ENCODE measurements around the gene FAH.

Gene FAH

DNA sequence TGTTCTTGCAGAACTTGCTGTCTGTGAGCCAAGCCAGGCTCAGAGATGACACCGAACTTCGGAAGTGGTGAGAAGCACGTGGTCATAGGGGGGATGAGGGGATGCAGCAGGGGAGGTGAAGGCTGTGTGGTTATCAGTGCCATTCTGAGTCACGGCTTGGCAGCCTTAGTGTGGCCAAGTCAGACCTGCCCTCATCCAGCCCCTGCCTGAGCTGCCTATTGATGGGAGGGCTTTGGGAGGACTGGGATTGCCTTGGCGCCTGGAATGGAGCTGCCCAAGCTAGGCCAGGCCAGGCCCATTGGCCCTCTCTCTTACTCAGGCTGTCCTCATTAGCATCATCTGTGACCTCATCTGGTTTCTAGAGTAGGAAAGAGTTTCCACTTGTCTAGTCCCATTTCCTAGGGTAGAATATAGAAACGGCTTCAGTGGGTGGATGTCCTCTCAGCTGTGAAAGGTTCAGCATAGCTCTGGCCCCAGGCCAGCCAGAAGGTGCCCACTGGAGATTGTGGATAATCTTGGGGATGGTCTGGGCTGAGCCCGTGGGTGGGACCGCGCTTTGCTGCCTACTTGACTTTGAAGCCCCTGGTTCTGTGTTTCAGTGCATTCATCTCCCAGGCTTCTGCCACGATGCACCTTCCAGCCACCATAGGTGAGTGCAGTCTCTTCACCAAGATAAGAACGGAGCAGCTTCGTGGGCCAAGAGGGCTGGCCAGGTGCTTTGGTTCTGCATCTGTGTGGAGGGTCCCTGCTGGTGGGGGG is 7.2 kb downstream of the FAH start:
- no peak overlapping the region for H3K4me3 ChIP-seq (ENCODE audit: low read length in 2 of 2)
- H3K4me1 ChIP-seq (ENCODE audit: control insufficient read depth, insufficient read depth, low read length), result peaks cover 27% of the 10 kb centered on the region
- no peak overlapping the region for H3K27ac ChIP-seq (ENCODE audit: low read length)
- H3K36me3 ChIP-seq (ENCODE audit: control insufficient read depth in 2 of 2, insufficient read depth in 2 of 2, low read length in 2 of 2), result peaks cover 7% of the 10 kb centered on the region in 2 donors
- no peaks in the 10 kb centered on the region for H3K9me3 ChIP-seq (ENCODE audit: control insufficient read depth in 2 of 2, low read length in 2 of 2)
- no peaks in the 10 kb centered on the region for H3K27me3 ChIP-seq (ENCODE audit: control insufficient read depth in 1 of 2, insufficient read depth in 2 of 2, low read length in 2 of 2)
- H3K9ac ChIP-seq (ENCODE audit: low read length in 2 of 2), result no peak overlapping the region

DNA sequence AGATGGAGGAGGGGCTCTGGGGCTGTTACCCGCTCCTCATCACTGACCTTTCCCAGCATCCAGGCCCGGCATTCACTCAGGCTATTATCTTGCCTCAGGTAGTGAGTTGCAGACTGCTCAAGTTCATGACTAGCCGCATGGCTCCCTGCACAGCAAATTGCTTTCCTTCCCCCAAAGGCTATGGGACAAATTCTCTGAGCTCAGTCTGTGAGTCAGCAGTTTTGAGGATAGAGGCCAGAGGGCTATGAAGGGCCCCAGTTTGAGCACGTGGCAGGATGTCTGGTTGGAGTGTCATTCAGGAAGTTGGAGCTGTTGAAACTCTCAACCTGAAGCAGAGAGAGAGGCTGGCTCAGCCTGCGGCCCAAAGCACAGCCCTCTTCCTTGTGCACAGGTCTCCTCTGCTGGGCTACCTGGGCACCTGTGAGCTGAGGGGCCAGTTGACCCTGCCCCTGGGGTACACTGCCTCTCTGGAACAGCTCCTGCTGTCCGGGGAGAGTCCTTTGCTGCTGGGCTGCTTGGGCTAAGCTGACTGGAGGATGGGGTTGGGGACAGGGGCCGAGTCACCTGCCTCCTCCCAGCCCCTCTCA is 7.9 kb downstream of the FAH start:
- peaks cover 7% of the 10 kb centered on the region in 2 donors for H3K36me3 ChIP-seq (ENCODE audit: control insufficient read depth in 2 of 2, insufficient read depth in 2 of 2, low read length in 2 of 2)
- no peak overlapping the region for H3K27ac ChIP-seq (ENCODE audit: low read length)
- peaks cover 27% of the 10 kb centered on the region for H3K4me1 ChIP-seq (ENCODE audit: control insufficient read depth, insufficient read depth, low read length)
- no peaks in the 10 kb centered on the region for H3K27me3 ChIP-seq (ENCODE audit: control insufficient read depth in 1 of 2, insufficient read depth in 2 of 2, low read length in 2 of 2)
- no peak overlapping the region for H3K9ac ChIP-seq (ENCODE audit: low read length in 2 of 2)
- no peak overlapping the region for H3K4me3 ChIP-seq (ENCODE audit: low read length in 2 of 2)
- no peaks in the 10 kb centered on the region for H3K9me3 ChIP-seq (ENCODE audit: control insufficient read depth in 2 of 2, low read length in 2 of 2)

DNA sequence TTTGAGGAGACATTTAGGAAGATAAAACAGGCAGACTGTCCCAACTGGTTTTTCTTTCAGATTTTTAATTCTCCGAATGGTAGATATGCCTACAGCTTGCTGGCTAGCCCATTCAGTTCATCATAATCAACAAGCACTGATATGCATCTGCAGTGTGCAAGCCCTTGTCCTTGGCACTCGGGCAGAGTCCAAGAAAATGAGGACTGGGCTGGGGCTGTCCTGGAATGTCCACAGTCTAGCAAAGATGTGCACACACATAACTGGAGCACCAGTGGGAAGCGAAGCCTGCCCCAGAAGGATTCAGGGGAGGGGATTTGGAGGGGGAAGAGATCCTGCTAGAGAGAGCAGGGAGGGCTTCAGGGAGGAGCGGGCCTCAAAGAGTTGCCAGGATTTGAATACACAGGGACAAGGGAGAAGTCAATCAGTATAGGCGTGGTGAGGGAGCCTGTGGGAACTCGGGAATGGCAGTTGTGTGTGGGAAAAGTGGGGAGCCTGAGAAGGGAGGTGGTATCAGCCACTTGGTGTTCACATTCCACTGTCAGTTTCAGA is 8.7 kb downstream of the FAH start:
- Histone ChIP-seq H3K9ac (ENCODE audit: low read length in 2 of 2) (no peak overlapping the region), H3K4me3 (ENCODE audit: low read length in 2 of 2) (peak overlapping the region in 1 of 2 donors; percentile 29), H3K27ac (ENCODE audit: low read length) (peak overlapping the region; percentile 73), H3K9me3 (ENCODE audit: control insufficient read depth in 2 of 2, low read length in 2 of 2) (no peaks in the 10 kb centered on the region), H3K36me3 (ENCODE audit: control insufficient read depth in 2 of 2, insufficient read depth in 2 of 2, low read length in 2 of 2) (peaks cover 7% of the 10 kb centered on the region in 2 donors), H3K4me1 (ENCODE audit: control insufficient read depth, insufficient read depth, low read length) (peaks cover 27% of the 10 kb centered on the region), H3K27me3 (ENCODE audit: control insufficient read depth in 1 of 2, insufficient read depth in 2 of 2, low read length in 2 of 2) (no peaks in the 10 kb centered on the region)

DNA sequence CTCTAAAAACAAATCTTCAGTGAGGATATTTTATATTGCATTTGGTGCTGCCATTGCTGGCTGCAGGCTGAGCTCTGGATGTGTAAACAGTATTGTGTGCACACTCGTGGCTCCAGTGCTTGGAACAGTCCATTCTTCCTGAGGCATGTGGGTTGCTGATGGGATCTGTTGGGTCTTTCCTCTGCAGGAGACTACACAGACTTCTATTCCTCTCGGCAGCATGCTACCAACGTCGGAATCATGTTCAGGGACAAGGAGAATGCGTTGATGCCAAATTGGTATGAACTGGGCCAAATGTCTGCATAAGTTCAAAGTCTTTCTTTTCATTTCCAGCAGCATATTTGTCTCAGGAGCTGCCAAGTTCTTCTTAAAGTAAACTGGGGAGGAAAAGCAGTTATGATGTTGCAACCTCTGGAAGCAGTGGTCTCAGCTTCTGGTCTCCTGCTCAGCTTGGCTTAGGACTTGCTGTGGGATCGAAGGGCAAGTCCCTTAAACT is 9.3 kb downstream of the FAH start:
- Histone ChIP-seq H3K36me3 (ENCODE audit: control insufficient read depth in 2 of 2, insufficient read depth in 2 of 2, low read length in 2 of 2) (peaks cover 7% of the 10 kb centered on the region in 2 donors), H3K9me3 (ENCODE audit: control insufficient read depth in 2 of 2, low read length in 2 of 2) (no peaks in the 10 kb centered on the region), H3K27ac (ENCODE audit: low read length) (peak overlapping the region; percentile 73), H3K9ac (ENCODE audit: low read length in 2 of 2) (no peak overlapping the region), H3K4me3 (ENCODE audit: low read length in 2 of 2) (no peak overlapping the region), H3K27me3 (ENCODE audit: control insufficient read depth in 1 of 2, insufficient read depth in 2 of 2, low read length in 2 of 2) (no peaks in the 10 kb centered on the region), H3K4me1 (ENCODE audit: control insufficient read depth, insufficient read depth, low read length) (peaks cover 27% of the 10 kb centered on the region)

DNA sequence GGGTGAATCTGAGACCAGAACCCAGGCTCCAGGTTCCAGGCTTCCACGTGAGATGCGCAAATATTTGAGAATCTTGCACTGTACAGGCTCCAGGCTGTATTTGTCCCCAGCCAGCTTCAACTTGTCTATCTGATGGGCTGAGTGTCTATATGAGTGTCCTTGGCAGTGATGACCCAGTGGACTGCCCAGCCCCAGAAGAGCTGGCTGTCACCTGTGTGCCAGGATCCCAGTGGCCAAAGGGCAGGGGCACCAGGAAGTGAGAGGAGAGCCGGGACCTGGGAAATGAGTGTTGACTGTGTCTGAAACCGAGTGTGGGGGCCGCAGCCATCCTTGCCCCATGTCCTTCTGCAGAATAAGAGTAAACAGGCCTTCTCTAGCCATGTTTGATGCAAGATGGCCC is 10.4 kb downstream of the FAH start:
- H3K9ac ChIP-seq (ENCODE audit: low read length in 2 of 2), result no peak overlapping the region
- H3K4me1 ChIP-seq (ENCODE audit: control insufficient read depth, insufficient read depth, low read length), result peaks cover 27% of the 10 kb centered on the region
- no peaks in the 10 kb centered on the region for H3K27me3 ChIP-seq (ENCODE audit: control insufficient read depth in 1 of 2, insufficient read depth in 2 of 2, low read length in 2 of 2)
- peak overlapping the region; percentile 73 for H3K27ac ChIP-seq (ENCODE audit: low read length)
- H3K36me3 ChIP-seq (ENCODE audit: control insufficient read depth in 2 of 2, insufficient read depth in 2 of 2, low read length in 2 of 2), result peaks cover 4 to 10% of the 10 kb centered on the region in 2 donors
- no peak overlapping the region for H3K4me3 ChIP-seq (ENCODE audit: low read length in 2 of 2)
- H3K9me3 ChIP-seq (ENCODE audit: control insufficient read depth in 2 of 2, low read length in 2 of 2), result no peaks in the 10 kb centered on the region

DNA sequence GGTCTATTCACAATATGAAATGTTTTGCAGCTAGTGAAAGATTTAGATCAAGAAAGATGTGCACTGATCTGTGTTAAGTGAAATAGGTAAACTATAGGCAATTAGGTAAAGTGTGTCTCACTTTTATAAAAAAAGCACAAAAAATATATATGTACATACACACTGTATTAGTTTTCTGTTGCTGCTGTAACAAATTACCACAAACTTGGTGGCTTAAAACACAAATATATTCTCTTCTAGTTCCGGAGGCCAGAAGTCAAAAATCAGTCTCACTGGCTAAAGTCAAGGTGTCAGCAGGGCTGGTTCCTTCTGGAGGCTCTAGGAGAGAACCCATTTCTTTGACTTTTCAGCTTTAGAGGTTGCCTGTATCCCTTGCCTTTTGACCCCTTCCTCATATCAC is 11.1 kb downstream of the FAH start:
- Histone ChIP-seq H3K4me1 (ENCODE audit: control insufficient read depth, insufficient read depth, low read length) (peaks cover 27% of the 10 kb centered on the region), H3K9me3 (ENCODE audit: control insufficient read depth in 2 of 2, low read length in 2 of 2) (no peaks in the 10 kb centered on the region), H3K4me3 (ENCODE audit: low read length in 2 of 2) (no peak overlapping the region), H3K9ac (ENCODE audit: low read length in 2 of 2) (no peak overlapping the region), H3K27me3 (ENCODE audit: control insufficient read depth in 1 of 2, insufficient read depth in 2 of 2, low read length in 2 of 2) (no peaks in the 10 kb centered on the region), H3K36me3 (ENCODE audit: control insufficient read depth in 2 of 2, insufficient read depth in 2 of 2, low read length in 2 of 2) (peaks cover 6 to 8% of the 10 kb centered on the region in 2 donors), H3K27ac (ENCODE audit: low read length) (no peak overlapping the region)

DNA sequence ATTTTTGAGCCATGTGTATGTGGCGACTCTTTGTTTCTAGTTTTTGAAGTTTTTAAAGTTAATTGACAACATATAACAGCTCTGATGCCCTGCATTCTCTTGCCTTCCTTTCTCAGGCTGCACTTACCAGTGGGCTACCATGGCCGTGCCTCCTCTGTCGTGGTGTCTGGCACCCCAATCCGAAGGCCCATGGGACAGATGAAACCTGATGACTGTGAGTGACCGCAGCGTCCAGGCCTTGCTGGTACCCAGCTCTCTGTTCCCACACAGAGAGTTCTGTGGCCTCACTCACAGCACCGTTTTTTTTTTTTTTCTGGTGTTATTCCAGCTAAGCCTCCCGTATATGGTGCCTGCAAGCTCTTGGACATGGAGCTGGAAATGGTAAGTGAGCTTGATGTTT is 15.1 kb downstream of the FAH start:
- H3K9me3 ChIP-seq (ENCODE audit: control insufficient read depth in 2 of 2, low read length in 2 of 2), result no peaks in the 10 kb centered on the region
- H3K36me3 ChIP-seq (ENCODE audit: control insufficient read depth in 2 of 2, insufficient read depth in 2 of 2, low read length in 2 of 2), result peaks cover 3 to 6% of the 10 kb centered on the region in 2 donors
- no peak overlapping the region for H3K4me3 ChIP-seq (ENCODE audit: low read length in 2 of 2)
- no peak overlapping the region for H3K9ac ChIP-seq (ENCODE audit: low read length in 2 of 2)
- no peaks in the 10 kb centered on the region for H3K27me3 ChIP-seq (ENCODE audit: control insufficient read depth in 1 of 2, insufficient read depth in 2 of 2, low read length in 2 of 2)
- peaks cover 2% of the 10 kb centered on the region for H3K4me1 ChIP-seq (ENCODE audit: control insufficient read depth, insufficient read depth, low read length)
- H3K27ac ChIP-seq (ENCODE audit: low read length), result no peak overlapping the region

DNA sequence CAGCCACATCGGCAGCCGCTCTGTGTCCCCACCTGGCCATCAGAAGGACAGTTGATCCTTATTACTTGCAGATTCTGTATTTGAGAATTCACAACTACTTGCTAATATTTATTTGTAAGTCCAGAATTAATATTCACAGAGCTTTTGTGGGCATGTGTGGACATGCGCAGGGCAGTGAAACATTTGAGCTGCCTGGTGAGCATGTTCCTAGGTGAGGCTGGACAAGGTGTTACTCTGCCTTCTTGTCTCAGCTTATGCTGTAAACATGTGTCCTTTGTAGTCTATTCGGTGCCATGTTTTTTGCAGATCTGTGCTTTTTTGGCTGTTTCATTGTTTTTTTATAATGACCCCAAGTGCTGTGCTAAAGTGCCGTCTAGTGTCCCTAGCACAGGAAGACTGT is 15.6 kb downstream of the FAH start:
- Histone ChIP-seq H3K4me1 (ENCODE audit: control insufficient read depth, insufficient read depth, low read length) (no peaks in the 10 kb centered on the region), H3K4me3 (ENCODE audit: low read length in 2 of 2) (no peak overlapping the region), H3K36me3 (ENCODE audit: control insufficient read depth in 2 of 2, insufficient read depth in 2 of 2, low read length in 2 of 2) (peaks cover 3 to 6% of the 10 kb centered on the region in 2 donors), H3K27me3 (ENCODE audit: control insufficient read depth in 1 of 2, insufficient read depth in 2 of 2, low read length in 2 of 2) (no peaks in the 10 kb centered on the region), H3K9ac (ENCODE audit: low read length in 2 of 2) (no peak overlapping the region), H3K9me3 (ENCODE audit: control insufficient read depth in 2 of 2, low read length in 2 of 2) (no peaks in the 10 kb centered on the region), H3K27ac (ENCODE audit: low read length) (no peak overlapping the region)

DNA sequence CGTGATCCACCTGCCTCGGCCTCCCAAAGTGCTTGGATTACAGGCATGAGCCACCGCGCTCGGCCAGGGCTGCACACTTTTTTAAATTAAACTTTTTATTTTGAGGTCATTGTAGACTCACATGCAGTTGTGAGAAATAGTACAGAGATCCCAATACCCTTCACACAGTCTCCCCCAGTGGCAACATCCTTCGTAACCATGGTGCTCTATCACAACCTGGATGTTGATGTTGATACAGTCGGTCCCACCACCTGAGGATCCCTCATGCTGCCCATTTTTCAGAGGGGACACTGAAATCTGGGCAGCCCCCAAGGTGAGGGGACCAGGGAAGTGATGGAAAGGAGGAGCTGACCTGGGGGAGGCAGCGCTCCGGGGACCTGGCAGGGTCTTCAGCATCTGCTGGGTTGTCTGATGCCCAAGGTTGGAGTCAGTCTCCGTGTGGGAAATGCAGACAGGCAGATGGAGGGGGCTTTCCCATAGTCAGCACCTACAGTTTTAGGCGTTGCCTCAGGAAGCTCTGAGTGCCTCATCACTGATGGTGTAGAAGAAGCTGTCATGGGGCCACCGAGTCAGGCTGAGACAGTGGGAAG is 17.1 kb downstream of the FAH start:
- no peaks in the 10 kb centered on the region for H3K9me3 ChIP-seq (ENCODE audit: control insufficient read depth in 2 of 2, low read length in 2 of 2)
- peaks cover 3 to 6% of the 10 kb centered on the region in 2 donors for H3K36me3 ChIP-seq (ENCODE audit: control insufficient read depth in 2 of 2, insufficient read depth in 2 of 2, low read length in 2 of 2)
- no peak overlapping the region for H3K9ac ChIP-seq (ENCODE audit: low read length in 2 of 2)
- H3K27ac ChIP-seq (ENCODE audit: low read length), result no peak overlapping the region
- H3K4me1 ChIP-seq (ENCODE audit: control insufficient read depth, insufficient read depth, low read length), result peaks cover 8% of the 10 kb centered on the region
- H3K27me3 ChIP-seq (ENCODE audit: control insufficient read depth in 1 of 2, insufficient read depth in 2 of 2, low read length in 2 of 2), result no peaks in the 10 kb centered on the region
- H3K4me3 ChIP-seq (ENCODE audit: low read length in 2 of 2), result no peak overlapping the region

DNA sequence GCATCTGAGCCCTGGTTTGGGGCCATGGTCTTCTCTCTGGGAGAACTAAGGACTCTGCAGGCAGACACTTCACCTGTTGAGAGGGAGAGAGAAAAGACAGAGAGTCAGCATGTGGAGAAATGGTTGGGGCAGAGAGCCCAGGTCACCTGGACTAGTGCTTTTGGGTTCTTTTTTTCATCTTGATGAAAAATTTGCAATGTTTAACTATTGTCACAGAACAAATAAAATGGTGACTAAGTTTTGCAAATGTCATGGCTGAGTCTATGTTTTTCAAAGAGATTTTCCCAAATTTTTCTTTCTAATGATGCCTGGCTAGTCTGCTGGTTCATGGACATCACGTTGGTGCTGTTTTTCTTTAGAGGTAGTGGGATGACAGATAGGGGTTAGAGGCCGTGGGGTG is 17.8 kb downstream of the FAH start:
- Histone ChIP-seq H3K9ac (ENCODE audit: low read length in 2 of 2) (no peak overlapping the region), H3K36me3 (ENCODE audit: control insufficient read depth in 2 of 2, insufficient read depth in 2 of 2, low read length in 2 of 2) (peaks cover 3 to 10% of the 10 kb centered on the region in 2 donors), H3K4me1 (ENCODE audit: control insufficient read depth, insufficient read depth, low read length) (peaks cover 8% of the 10 kb centered on the region), H3K27me3 (ENCODE audit: control insufficient read depth in 1 of 2, insufficient read depth in 2 of 2, low read length in 2 of 2) (no peaks in the 10 kb centered on the region), H3K9me3 (ENCODE audit: control insufficient read depth in 2 of 2, low read length in 2 of 2) (no peaks in the 10 kb centered on the region), H3K27ac (ENCODE audit: low read length) (no peak overlapping the region), H3K4me3 (ENCODE audit: low read length in 2 of 2) (no peak overlapping the region)

Data from stomach smooth muscle (tissue), 2 donors.